CD4-positive, alpha-beta T cell treated with Interleukin-15 for 1 hour (primary cell): ENCODE data around the gene KRTAP5-6.

Experiments
- DNase-seq: peaks from one replicate; pipeline ENCODE4 v3.0.0-alpha.2; 2020

The KRTAP5-6 gene

GRCh38 chr11:1735271-1735670, 38.3 kb downstream of the KRTAP5-6 start:
- no peak for DNase-seq

- no peak for DNase-seq
Observed at GRCh38 chr11:1736447-1736992, 39.5 kb downstream of the KRTAP5-6 start.

GRCh38 chr11:1737080-1737757, 40.2 kb downstream of the KRTAP5-6 start:
- DNase-seq: no peak

GRCh38 chr11:1738380-1738779, 41.4 kb downstream of the KRTAP5-6 start:
- DNase-seq: no peak

- DNase-seq: no peak
Observed at GRCh38 chr11:1739576-1739975, 42.6 kb downstream of the KRTAP5-6 start.

- no peak for DNase-seq
Observed at GRCh38 chr11:1740786-1741530, 44.0 kb downstream of the KRTAP5-6 start.

- no peak for DNase-seq
Observed at GRCh38 chr11:1741741-1742140, 44.7 kb downstream of the KRTAP5-6 start.

GRCh38 chr11:1742371-1742770, 45.4 kb downstream of the KRTAP5-6 start:
- DNase-seq: peak; percentile 14

- DNase-seq: no peak
Observed at GRCh38 chr11:1742869-1743584, 46.0 kb downstream of the KRTAP5-6 start.

- DNase-seq: peak; percentile 4
Observed at GRCh38 chr11:1743585-1744136, 46.7 kb downstream of the KRTAP5-6 start.

- peak; percentile 14 for DNase-seq
Observed at GRCh38 chr11:1744137-1744886, 47.3 kb downstream of the KRTAP5-6 start.

- DNase-seq: peak; percentile 15
Observed at GRCh38 chr11:1744891-1745700, 48.1 kb downstream of the KRTAP5-6 start.

- DNase-seq: peak; percentile 9
Observed at GRCh38 chr11:1745701-1746320, 48.8 kb downstream of the KRTAP5-6 start.

GRCh38 chr11:1746511-1746931, 49.5 kb downstream of the KRTAP5-6 start:
- DNase-seq: peak; percentile 35

GRCh38 chr11:1746956-1747752, 50.2 kb downstream of the KRTAP5-6 start:
- DNase-seq: no peak
